ENCODE data around the gene NUDT1.

Gene NUDT1

GRCh38 chr7:2241580-2242540, at the start of gene NUDT1, which contains the start of gene MRM2:
Gene NUDT1 (plus strand): TSS chr7:2242226. CDS start chr7:2244575, 2,349 bp downstream.
Gene MRM2 (minus strand): TSS chr7:2242205. CDS start chr7:2242169, 36 bp downstream.
- ATAC-seq (peak; percentile 75), DNase-seq (peak; percentile 90)

- no peak for ATAC-seq
- no peak for DNase-seq
These were observed 49.0 kb upstream of the NUDT1 start for GRCh38 chr7:2192831-2193534.

- ATAC-seq, result no peak
- DNase-seq, result no peak
These were observed 48.3 kb upstream of the NUDT1 start for GRCh38 chr7:2193575-2194305.

- ATAC-seq (no peak), DNase-seq (no peak)
These were observed 46.4 kb upstream of the NUDT1 start for GRCh38 chr7:2195400-2196246.

GRCh38 chr7:2196381-2197378, 45.3 kb upstream of the NUDT1 start:
- no peak for ATAC-seq

GRCh38 chr7:2197436-2198155, 44.4 kb upstream of the NUDT1 start:
- ATAC-seq (no peak), DNase-seq (no peak)

More at GRCh38 chr7:2196381-2197378, 45.3 kb upstream of the NUDT1 start:
- DNase-seq, result no peak

GRCh38 chr7:2198206-2198605, 43.8 kb upstream of the NUDT1 start:
- ATAC-seq, result no peak
- DNase-seq, result no peak

- ATAC-seq (no peak), DNase-seq (no peak)
These were observed 43.3 kb upstream of the NUDT1 start for GRCh38 chr7:2198760-2199159.

- DNase-seq (no peak), ATAC-seq (no peak)
These were observed 42.5 kb upstream of the NUDT1 start for GRCh38 chr7:2199528-2199927.

- ATAC-seq, result no peak
These were observed 42.0 kb upstream of the NUDT1 start for GRCh38 chr7:2199956-2200583.

GRCh38 chr7:2200584-2200980, 41.4 kb upstream of the NUDT1 start:
- ATAC-seq, result no peak

More at GRCh38 chr7:2199956-2200583, 42.0 kb upstream of the NUDT1 start:
- no peak for DNase-seq

GRCh38 chr7:2201128-2201527, 40.9 kb upstream of the NUDT1 start:
- ATAC-seq (no peak), DNase-seq (no peak)

More at GRCh38 chr7:2200584-2200980, 41.4 kb upstream of the NUDT1 start:
- DNase-seq, result no peak

GRCh38 chr7:2201686-2202360, 40.2 kb upstream of the NUDT1 start:
- no peak for DNase-seq
- ATAC-seq, result no peak

- ATAC-seq, result no peak
- no peak for DNase-seq
These were observed 39.7 kb upstream of the NUDT1 start for GRCh38 chr7:2202361-2202761.

- no peak for DNase-seq
These were observed 38.9 kb upstream of the NUDT1 start for GRCh38 chr7:2202901-2203765.

GRCh38 chr7:2203766-2204300, 38.2 kb upstream of the NUDT1 start:
- no peak for DNase-seq
- ATAC-seq, result no peak

More at GRCh38 chr7:2202901-2203765, 38.9 kb upstream of the NUDT1 start:
- no peak for ATAC-seq

GRCh38 chr7:2204446-2204845, 37.6 kb upstream of the NUDT1 start:
- DNase-seq (no peak), ATAC-seq (no peak)
